HG03196 (cell line): Measurements from ENCODE around the gene FAM131A.
"Not testable (repeated sequence)": the region's sequence is repeated elsewhere in the genome, so short reads cannot be mapped to it uniquely, and the experiment has no call there.

Experiments used
- ATAC-seq: cut with Tn5 transposase; IDR thresholded peaks from one replicate; pipeline ENCODE4 v1.9.1; 2021; ENCODE audit not compliant: unreplicated experiment

FAM131A gene

GRCh38 chr3:184338511-184338945 is 1.1 kb downstream of the FAM131A start:
- ATAC-seq, result no peak

- no peak for ATAC-seq
Measured at GRCh38 chr3:184339001-184339400, 1.6 kb downstream of the FAM131A start.

- ATAC-seq, result not testable (repeated sequence)
Measured at GRCh38 chr3:184339451-184340135, 2.2 kb downstream of the FAM131A start.

GRCh38 chr3:184341925-184342324 is 4.5 kb downstream of the FAM131A start:
- no peak for ATAC-seq

DNA sequence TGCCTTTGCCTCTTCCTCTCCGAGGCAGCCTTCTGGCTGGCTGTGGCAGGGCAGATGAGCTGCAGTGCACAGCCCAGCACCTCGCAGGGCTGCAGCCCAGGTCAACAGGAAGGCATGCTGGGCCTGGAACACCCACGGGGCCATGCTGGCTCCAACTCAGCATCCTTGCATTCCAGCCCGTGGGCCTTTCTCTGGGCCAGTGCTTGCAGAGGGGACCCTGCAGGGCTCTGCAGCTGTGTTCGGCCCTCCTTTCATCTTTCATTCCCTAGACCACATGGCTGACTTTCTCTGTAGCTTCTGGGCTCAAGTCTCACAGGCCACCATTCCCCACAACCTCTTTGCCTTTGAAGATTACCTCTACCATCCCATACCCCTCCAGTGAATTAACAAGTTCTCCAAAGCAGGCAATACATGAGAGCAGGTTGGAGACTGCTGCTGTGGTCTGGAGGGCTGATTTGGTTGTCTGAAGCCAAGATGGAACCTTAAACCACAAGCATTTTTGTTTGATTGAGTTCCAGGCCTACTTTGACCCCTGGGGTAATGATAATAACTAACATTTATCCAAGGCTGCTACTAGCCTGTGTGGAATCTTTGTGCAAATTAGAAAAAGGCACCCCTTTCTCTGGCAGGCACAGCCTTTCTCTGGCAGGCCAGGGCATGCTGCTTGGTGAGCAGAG is 5.9 kb downstream of the FAM131A start:
- ATAC-seq, result no peak

DNA sequence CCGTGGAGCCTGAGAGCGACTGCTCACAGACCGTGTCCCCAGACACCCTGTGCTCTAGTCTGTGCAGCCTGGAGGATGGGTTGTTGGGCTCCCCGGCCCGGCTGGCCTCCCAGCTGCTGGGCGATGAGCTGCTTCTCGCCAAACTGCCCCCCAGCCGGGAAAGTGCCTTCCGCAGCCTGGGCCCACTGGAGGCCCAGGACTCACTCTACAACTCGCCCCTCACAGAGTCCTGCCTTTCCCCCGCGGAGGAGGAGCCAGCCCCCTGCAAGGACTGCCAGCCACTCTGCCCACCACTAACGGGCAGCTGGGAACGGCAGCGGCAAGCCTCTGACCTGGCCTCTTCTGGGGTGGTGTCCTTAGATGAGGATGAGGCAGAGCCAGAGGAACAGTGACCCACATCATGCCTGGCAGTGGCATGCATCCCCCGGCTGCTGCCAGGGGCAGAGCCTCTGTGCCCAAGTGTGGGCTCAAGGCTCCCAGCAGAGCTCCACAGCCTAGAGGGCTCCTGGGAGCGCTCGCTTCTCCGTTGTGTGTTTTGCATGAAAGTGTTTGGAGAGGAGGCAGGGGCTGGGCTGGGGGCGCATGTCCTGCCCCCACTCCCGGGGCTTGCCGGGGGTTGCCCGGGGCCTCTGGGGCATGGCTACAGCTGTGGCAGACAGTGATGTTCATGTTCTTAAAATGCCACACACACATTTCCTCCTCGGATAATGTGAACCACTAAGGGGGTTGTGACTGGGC is 7.3 kb downstream of the FAM131A start:
- ATAC-seq, result no peak

GRCh38 chr3:184345317-184346144 is 8.1 kb downstream of the FAM131A start:
- no peak for ATAC-seq

- no peak for ATAC-seq
Measured at GRCh38 chr3:184346480-184347190, 9.2 kb downstream of the FAM131A start.

- no peak for ATAC-seq
Measured at GRCh38 chr3:184347321-184348056, 10.1 kb downstream of the FAM131A start.

DNA sequence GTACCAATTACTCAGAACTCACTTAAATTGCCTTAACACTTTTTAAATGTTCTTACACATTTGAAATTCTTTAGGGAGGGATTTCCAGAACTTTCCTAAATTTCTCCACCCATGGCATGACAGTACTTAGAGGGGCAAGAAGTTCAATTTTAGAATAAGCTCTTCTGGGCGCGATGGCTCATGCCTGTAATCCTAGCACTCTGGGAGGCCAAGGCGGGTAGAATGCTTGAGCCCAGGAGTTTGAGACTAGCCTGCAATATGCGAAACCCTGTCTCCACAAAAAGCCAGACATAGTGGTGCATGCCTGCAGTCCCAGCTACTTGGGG is 10.6 kb downstream of the FAM131A start:
- no peak for ATAC-seq

- no peak for ATAC-seq
Measured at GRCh38 chr3:184349563-184350470, 12.4 kb downstream of the FAM131A start.

- ATAC-seq, result no peak
Measured at GRCh38 chr3:184350618-184351017, 13.2 kb downstream of the FAM131A start.

DNA sequence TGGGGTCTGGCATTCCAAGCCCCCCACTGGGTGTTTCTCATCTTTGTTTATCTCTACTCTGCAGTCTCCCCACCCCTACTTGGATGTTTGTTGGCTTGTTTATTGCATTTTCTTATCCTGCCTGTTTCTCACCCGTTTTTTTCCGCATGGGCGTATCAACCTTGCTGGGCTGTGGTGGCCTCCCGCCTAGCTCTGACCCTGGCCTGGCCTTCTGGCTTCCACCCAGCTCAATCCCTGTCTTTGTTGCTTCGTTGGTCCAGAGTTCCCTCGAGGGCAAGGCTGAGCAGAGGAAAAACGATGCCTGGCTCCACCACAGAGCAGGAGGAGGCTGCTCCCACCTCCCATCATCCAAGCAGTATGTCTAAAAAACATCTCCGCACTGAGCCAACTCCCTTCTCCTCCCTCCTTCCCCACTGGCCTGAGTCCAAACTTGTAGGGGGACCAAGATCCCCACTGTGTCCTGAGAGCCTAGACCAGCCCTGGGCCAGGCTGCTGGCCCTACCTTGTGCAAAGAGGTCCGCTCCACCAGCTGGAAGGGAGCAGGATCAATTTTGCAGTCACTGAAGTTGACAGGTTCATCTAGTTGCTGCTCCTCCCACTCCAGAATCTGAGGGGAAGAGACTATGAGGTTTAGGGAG is 14.2 kb downstream of the FAM131A start:
- no peak for ATAC-seq

GRCh38 chr3:184352149-184352785 is 14.9 kb downstream of the FAM131A start:
- ATAC-seq, result no peak

GRCh38 chr3:184352897-184353545 is 15.6 kb downstream of the FAM131A start:
- ATAC-seq, result no peak

DNA sequence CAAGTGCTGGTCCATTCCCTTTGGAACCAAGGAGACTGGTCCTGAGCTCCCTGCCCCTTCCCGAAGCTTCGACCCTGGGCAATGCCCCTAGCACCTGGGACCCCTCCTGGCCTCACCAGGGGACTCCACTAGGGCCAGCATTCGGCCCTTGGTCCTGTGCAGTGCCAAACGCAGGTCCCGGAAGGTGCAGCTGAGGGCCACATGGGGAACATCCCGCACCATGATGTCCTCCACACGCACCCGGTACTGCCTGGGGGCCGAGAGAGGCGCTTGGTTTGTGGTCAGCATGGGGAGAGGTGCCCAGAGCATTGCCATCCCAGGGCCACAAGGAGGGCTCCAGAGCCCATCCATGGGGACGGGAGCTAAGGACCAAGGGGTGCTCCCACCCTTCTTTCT is 16.1 kb downstream of the FAM131A start:
- ATAC-seq, result no peak

- ATAC-seq, result no peak
Measured at GRCh38 chr3:184354121-184354728, 16.8 kb downstream of the FAM131A start.
